DOHH2 (cell line): ENCODE results near the gene TMX2.

Experiments used
- H3F3A ChIP-seq: fragments of 200-600 bp; sonication (generic), shearing (Covaris generic); 2 replicates; pipeline ENCODE4 v1.6.0; 2016; ENCODE audit warnings: antibody characterized with exemption, mild to moderate bottlenecking; ENCODE audit not compliant: control insufficient read depth, insufficient read depth
- H3K27ac ChIP-seq: fragments of 200-600 bp; sonication (generic); 2 replicates; pipeline ENCODE4 v1.5.1; 2014; ENCODE audit warnings: low read depth, mild to moderate bottlenecking, low read length, moderate library complexity
- H3K27me3 ChIP-seq: fragments of 200-600 bp; sonication (generic); 2 replicates; pipeline ENCODE4 v1.6.1; 2014; ENCODE audit warnings: mild to moderate bottlenecking, low read length, mixed read lengths; ENCODE audit not compliant: control insufficient read depth
- H3K36me3 ChIP-seq: fragments of 200-600 bp; sonication (generic); 2 replicates; pipeline ENCODE4 v1.6.1; 2014; ENCODE audit warnings: mild to moderate bottlenecking, low read length, moderate library complexity, mixed read lengths; ENCODE audit not compliant: control insufficient read depth
- H3K4me1 ChIP-seq: fragments of 200-600 bp; sonication (generic); 2 replicates; pipeline ENCODE4 v1.6.1; 2014; ENCODE audit warnings: mild to moderate bottlenecking, low read length, mixed read lengths; ENCODE audit not compliant: control insufficient read depth
- H3K4me2 ChIP-seq: fragments of 200-600 bp; sonication (generic); 2 replicates; pipeline ENCODE4 v1.6.0; 2014; ENCODE audit warnings: mild to moderate bottlenecking, low read length, moderate library complexity
- H3K4me3 ChIP-seq: fragments of 200-600 bp; sonication (generic); 2 replicates; pipeline ENCODE4 v1.5.1; 2014; ENCODE audit warnings: mild to moderate bottlenecking, low read length, mixed read lengths
- H3K79me2 ChIP-seq: fragments of 200-600 bp; sonication (generic); 2 replicates; pipeline ENCODE4 v1.6.1; 2014; ENCODE audit warnings: mild to moderate bottlenecking, low read length, mixed read lengths; ENCODE audit not compliant: control insufficient read depth
- H3K9me2 ChIP-seq: fragments of 200-600 bp; sonication (generic); replicated peaks from 2 replicates; pipeline ENCODE4 v1.6.1; 2014; ENCODE audit warnings: mild to moderate bottlenecking, low read length, mixed read lengths; ENCODE audit not compliant: control insufficient read depth
- H3K9me3 ChIP-seq: fragments of 200-600 bp; sonication (generic); 2 replicates; pipeline ENCODE4 v1.6.1; 2014; ENCODE audit warnings: antibody characterized with exemption, low read length, mixed read lengths; ENCODE audit not compliant: control insufficient read depth, insufficient read depth
- H4K20me1 ChIP-seq: fragments of 200-600 bp; sonication (generic); 2 replicates; pipeline ENCODE4 v1.6.0; 2014; ENCODE audit warnings: low read depth, mild to moderate bottlenecking, antibody characterized with exemption, low read length, moderate library complexity; ENCODE audit not compliant: control insufficient read depth, insufficient read depth
- EZH2phosphoT487 ChIP-seq: fragments of 200-600 bp; sonication (generic); IDR thresholded peaks from 2 replicates; pipeline ENCODE4 v1.6.1; 2017; ENCODE audit warnings: borderline replicate concordance, mild to moderate bottlenecking, antibody characterized with exemption, low read length, moderate library complexity, mixed read lengths
- TF ChIP-seq, protein P1 (sequence below): fragments of 200-600 bp; sonication (generic); IDR thresholded peaks from one replicate; pipeline ENCODE4 v1.5.1; 2014; ENCODE audit warnings: antibody characterized with exemption, mild to moderate bottlenecking, low read depth, low read length; ENCODE audit not compliant: poor library complexity, severe bottlenecking

TMX2 gene

DNA sequence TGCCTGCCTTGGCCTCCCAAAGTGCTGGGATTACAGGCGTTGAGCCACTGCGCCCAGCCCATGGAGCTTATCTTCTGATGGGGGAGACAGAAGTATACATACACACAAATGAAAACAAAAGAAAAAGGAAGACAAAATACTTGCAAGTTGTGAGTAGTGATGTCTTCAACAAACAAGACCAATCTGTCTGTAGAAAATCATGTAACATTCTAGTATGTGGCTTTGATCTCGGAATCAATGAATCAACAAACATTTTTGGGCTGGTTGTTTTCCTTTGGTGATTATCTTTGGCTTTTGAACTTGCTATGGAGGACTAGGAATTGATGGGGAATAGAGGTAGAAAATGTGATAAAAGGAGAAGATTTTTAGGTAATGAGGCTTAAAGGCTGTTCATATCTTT, 45.8 kb downstream of the TMX2 start:
- Histone ChIP-seq H3K4me3 (no peak overlapping the region), H3K27ac (no peak overlapping the region), H3K36me3 (no peaks in the 10 kb centered on the region), H3F3A (peaks cover 2% of the 10 kb centered on the region; the same call in 1 of the 2 replicates), H3K27me3 (no peaks in the 10 kb centered on the region), H4K20me1 (no peaks in the 10 kb centered on the region), H3K9me2 (no peaks in the 10 kb centered on the region), H3K4me1 (peaks cover 6% of the 10 kb centered on the region), H3K9me3 (no peaks in the 10 kb centered on the region), H3K79me2 (peaks cover 15% of the 10 kb centered on the region), H3K4me2 (no peak overlapping the region)
- no peak for TF ChIP-seq EZH2phosphoT487
- TF ChIP-seq, protein P1, sequence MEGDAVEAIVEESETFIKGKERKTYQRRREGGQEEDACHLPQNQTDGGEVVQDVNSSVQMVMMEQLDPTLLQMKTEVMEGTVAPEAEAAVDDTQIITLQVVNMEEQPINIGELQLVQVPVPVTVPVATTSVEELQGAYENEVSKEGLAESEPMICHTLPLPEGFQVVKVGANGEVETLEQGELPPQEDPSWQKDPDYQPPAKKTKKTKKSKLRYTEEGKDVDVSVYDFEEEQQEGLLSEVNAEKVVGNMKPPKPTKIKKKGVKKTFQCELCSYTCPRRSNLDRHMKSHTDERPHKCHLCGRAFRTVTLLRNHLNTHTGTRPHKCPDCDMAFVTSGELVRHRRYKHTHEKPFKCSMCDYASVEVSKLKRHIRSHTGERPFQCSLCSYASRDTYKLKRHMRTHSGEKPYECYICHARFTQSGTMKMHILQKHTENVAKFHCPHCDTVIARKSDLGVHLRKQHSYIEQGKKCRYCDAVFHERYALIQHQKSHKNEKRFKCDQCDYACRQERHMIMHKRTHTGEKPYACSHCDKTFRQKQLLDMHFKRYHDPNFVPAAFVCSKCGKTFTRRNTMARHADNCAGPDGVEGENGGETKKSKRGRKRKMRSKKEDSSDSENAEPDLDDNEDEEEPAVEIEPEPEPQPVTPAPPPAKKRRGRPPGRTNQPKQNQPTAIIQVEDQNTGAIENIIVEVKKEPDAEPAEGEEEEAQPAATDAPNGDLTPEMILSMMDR = no peak

DNA sequence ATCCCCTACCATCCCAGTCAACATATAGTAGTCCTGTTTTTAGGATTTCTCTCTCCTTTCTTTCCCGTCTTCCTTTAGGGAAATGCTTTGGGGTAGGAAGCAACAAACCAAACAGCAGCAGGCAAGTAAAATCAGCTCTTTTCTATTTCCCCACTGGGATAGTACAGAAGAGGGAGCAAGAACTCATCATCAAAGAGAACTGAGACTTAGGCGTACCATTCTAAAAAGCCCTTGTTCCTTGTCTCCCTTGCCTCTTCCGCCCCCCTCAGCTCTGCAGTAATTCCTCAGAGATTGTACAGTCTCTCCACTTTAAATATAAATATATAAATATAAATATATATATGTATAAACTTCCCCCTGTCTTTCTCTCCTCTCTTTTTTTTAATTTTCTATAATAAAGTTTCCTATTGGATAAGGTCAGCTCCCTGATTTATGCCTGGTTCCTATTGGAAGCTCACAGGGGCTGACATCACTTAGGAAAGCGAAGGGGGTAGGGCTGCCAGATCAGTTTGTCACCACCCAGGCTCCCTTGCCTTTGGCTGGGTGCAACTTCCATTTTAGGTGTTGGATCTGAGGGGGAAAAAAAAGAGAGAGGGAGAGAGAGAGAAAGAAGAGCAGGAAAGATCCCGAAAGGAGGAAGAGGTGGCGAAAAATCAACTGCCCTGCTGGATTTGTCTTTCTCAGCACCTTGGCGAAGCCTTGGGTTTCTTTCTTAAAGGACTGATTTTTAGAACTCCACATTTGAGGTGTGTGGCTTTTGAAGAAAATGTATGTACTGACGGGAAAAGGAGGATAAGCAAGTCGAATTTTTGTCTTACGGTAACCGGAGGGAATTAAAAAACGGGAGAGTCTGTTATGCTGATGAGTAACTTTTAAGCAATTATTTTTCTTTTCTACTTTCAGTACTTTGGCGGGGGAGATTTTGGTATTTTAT, 49.2 kb downstream of the TMX2 start, which contains the start of gene CTNND1:
Gene CTNND1 (plus strand): TSS at position 502 of the 934 bp plus-strand sequence. CDS start 29,677 bp downstream, outside the sequence.
- Histone ChIP-seq H3K4me2 (peak within 1 kb of the TSS; percentile 74), H3K79me2 (peaks cover 48% of the 10 kb centered on the region), H3K9me3 (no peaks in the 10 kb centered on the region), H3F3A (peaks cover 2% of the 10 kb centered on the region; the same call in 1 of the 2 replicates), H4K20me1 (no peaks in the 10 kb centered on the region; the same call in 1 of the 2 replicates), H3K27me3 (no peaks in the 10 kb centered on the region), H3K9me2 (no peaks in the 10 kb centered on the region), H3K4me3 (peak within 1 kb of the TSS; percentile 93), H3K27ac (no peak within 1 kb of the TSS), H3K36me3 (no peaks in the 10 kb centered on the region), H3K4me1 (peaks cover 19% of the 10 kb centered on the region)
- no peak for TF ChIP-seq EZH2phosphoT487
- TF ChIP-seq, protein P1 = no peak

DNA sequence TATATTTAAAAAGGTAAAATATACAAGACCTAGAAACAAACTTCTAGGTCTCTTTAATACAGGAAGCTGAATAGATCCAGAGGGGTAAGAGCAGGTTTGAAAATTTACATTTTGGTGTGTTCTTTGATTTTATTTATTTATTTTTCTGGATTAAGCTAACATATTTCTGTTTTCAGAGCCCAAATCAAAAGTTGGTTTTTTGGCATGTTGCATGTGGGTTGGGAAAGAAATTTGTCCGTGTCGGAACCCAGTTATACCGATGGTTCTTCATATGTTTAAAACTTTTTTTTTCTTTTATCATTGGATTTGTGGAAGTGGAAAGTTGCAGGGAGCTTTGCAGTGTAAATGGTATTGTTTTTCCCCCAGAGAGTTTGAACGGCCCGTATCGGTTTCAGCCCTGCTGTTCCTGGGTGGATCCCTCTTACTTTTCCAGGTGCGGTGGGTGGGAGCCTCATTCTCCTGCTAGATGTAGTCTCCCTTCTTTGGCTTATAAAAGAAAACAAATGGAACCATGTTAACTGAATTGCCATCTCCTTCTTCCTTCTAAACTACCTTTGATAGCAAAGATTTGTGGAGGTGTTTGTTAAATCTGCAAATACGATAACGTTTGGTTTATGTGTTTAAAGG, 50.0 kb downstream of the TMX2 start:
- TF ChIP-seq EZH2phosphoT487 = no peak
- TF ChIP-seq, protein P1 = no peak
- Histone ChIP-seq H3K9me2 (no peaks in the 10 kb centered on the region), H3K27me3 (no peaks in the 10 kb centered on the region), H3K27ac (no peak overlapping the region), H3K36me3 (no peaks in the 10 kb centered on the region), H3K79me2 (peaks cover 55% of the 10 kb centered on the region), H3K4me3 (peak overlapping the region; percentile 93), H3F3A (peaks cover 2% of the 10 kb centered on the region; the same call in 1 of the 2 replicates), H3K9me3 (no peaks in the 10 kb centered on the region), H4K20me1 (no peaks in the 10 kb centered on the region; the same call in 1 of the 2 replicates), H3K4me2 (peak overlapping the region; percentile 74), H3K4me1 (peaks cover 19% of the 10 kb centered on the region)
